ENCODE measurements around the gene CDCA7L.
"Not testable (repeated sequence)": the region's sequence is repeated elsewhere in the genome, so short reads cannot be mapped to it uniquely, and the experiment has no call there.

DNA sequence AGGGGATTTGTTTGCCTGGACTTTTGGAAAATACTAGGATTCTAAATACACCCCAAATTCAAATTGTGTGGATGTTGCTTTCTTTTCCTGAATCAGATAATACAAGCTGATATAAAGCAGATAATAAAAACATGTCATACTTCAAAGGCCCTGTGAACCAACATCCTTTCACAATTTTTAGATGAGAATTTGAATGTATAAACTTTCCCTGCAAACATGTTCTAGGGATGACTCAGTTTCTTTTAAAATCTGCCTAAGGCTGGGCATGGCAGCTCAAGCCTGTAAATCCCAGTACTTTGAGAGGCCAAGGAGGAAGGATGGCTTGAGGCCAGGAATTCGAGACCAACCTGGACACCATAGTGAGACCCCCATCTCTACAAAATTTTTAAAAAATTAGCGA is 62.2 kb downstream of the CDCA7L start:
- not testable (repeated sequence) for TF ChIP-seq POLR2AphosphoS5 (IDR thresholded peaks at IDR 0.05; ENCODE audit: low read depth, low read length); GABPA (IDR thresholded peaks at IDR 0.05; ENCODE audit: low read depth, low read length); GABPA (CRISPR knock-in tag; IDR thresholded peaks at IDR 0.05; ENCODE audit: low read depth); MATR3 (CRISPR knock-in tag; IDR thresholded peaks at IDR 0.05); HOXA3 (CRISPR knock-in tag; IDR thresholded peaks at IDR 0.05); ZBTB8A (CRISPR knock-in tag; IDR thresholded peaks at IDR 0.05; ENCODE audit: borderline replicate concordance, low read depth); BCL6 (CRISPR knock-in tag; IDR thresholded peaks at IDR 0.05); RERE (CRISPR knock-in tag; IDR thresholded peaks at IDR 0.05; ENCODE audit: low read depth)
- TF ChIP-seq, protein P1, sequence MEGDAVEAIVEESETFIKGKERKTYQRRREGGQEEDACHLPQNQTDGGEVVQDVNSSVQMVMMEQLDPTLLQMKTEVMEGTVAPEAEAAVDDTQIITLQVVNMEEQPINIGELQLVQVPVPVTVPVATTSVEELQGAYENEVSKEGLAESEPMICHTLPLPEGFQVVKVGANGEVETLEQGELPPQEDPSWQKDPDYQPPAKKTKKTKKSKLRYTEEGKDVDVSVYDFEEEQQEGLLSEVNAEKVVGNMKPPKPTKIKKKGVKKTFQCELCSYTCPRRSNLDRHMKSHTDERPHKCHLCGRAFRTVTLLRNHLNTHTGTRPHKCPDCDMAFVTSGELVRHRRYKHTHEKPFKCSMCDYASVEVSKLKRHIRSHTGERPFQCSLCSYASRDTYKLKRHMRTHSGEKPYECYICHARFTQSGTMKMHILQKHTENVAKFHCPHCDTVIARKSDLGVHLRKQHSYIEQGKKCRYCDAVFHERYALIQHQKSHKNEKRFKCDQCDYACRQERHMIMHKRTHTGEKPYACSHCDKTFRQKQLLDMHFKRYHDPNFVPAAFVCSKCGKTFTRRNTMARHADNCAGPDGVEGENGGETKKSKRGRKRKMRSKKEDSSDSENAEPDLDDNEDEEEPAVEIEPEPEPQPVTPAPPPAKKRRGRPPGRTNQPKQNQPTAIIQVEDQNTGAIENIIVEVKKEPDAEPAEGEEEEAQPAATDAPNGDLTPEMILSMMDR (CRISPR knock-in tag; IDR thresholded peaks at IDR 0.05) = not testable (repeated sequence)
